GM12873 (cell line): Measurements from ENCODE around the gene MYL5.

Source experiments
- CTCF ChIP-seq: IDR thresholded peaks from 2 replicates; pipeline ENCODE4 v1.5.1; 2012; ENCODE audit warnings: low read depth, mild to moderate bottlenecking, moderate library complexity, low read length, control low read depth; ENCODE audit not compliant: insufficient read depth; ENCODE audit errors: missing control alignments

The MYL5 gene

DNA sequence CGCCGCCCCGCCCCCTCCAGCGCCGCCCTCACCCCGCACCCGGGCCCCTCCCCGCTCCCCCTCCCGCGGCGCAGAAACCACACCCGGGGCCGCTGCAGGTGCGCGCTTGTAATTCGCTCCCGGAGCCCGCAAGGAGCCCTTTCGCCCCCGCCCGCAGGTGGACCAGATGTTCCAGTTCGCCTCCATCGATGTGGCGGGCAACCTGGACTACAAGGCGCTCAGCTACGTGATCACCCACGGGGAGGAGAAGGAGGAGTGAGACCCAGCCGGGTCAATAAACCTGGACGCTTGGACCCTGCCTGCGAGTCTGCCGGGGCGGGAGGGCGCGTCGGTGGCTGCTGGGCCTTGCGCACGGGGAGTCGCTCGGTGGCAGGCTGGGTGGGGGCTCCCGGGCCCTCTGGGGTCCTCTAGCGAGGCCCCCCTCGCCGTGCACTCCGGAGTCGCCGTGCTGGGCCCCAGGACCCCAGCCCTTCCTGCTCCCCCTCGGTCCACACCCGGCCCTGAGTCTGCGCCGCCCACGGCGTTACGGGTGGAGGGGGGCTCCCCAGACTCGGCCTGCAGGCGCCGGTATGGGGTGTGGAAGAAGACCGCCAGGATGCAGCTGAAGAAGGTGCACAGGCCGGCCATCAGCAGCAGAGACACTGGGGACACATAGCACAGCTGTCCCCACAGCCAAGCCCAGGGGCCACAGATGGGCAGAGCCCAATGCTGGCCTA is 7.6 kb downstream of the MYL5 start:
- TF ChIP-seq CTCF, result no peak

GRCh38 chr4:682490-683172 is 8.3 kb downstream of the MYL5 start:
- TF ChIP-seq CTCF, result no peak

GRCh38 chr4:683247-683897 is 9.0 kb downstream of the MYL5 start:
- no peak for TF ChIP-seq CTCF

DNA sequence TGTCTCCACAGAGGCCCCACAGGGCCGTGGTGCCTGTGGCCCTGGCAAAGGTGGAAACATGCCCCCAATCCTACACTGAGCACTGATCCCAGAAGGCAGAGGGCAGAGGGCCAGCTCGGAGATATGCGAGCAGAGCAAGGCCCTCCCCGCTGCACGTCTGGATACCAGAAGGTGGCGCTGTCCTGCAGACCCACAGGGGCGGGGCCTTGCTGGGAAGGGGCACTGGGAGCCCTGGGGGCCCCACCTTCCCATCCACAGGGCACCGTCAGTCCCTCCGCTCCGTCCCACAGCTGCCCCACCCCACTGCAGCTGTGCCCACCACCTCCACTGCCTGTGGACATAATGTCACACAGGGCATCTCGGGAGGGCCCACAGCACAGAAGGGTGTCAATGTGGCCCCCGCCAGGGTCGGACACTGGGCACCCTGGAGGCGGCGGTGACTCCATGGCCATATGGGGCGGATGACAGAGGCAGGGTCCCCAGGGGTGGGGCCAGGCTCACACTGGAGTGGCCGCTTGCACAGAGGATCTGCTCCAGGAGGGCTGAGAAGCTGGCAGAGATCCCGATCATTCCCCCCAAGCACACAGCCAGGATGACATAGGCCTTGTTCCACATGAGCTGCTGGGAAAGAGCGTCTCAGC is 9.8 kb downstream of the MYL5 start:
- TF ChIP-seq CTCF, result peak; percentile 75

DNA sequence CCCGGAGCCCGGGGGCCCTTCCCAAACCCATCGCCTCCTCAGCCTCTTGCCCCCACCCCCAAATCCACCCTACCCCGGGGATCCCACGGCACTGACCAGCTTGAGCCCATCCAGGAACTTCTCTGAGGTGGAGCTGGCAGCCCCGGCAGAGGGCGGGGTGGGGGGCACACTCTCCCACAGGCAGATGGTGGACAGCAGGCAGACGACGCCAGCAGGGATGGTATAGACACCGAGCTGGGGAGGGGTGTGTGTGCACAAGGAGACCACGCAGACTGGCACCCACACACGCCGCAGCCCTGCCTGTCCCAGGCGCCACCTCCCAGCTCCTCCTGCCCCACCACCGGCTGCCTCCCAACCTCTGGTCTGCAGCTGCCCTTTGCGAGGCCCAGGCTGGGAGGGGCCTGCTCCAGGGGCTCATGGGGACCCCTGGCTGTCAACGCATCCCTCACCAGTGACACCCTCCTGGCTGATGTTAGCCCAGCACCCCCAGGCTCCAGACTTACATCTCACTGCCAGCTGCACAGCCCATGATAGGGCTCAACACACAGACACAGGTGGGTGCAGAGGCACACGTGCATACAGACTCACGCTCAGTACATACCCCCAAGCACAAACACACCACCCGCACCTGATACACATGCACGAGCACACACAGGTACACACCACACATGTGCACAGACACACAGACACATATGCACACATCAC is 10.4 kb downstream of the MYL5 start:
- TF ChIP-seq CTCF, result no peak

GRCh38 chr4:685679-686412 is 11.5 kb downstream of the MYL5 start:
- TF ChIP-seq CTCF, result no peak
